Spleen (tissue), 3 donors: Measurements from ENCODE around the gene MN1.

ENCODE experiments used
- POLR2A ChIP-seq, 3 donors: fragments of 450-650 bp; IDR thresholded peaks; one replicate each; pipeline ENCODE4 v1.5.1; 2017; ENCODE audit warnings: antibody characterized with exemption in 3 of 3, mild to moderate bottlenecking in 1 of 3
- POLR2AphosphoS5 ChIP-seq, 3 donors: sonication (generic); formaldehyde crosslinking; IDR thresholded peaks; one replicate each; pipeline ENCODE4 v1.5.1; 2017; ENCODE audit warnings: antibody characterized with exemption in 3 of 3

DNA sequence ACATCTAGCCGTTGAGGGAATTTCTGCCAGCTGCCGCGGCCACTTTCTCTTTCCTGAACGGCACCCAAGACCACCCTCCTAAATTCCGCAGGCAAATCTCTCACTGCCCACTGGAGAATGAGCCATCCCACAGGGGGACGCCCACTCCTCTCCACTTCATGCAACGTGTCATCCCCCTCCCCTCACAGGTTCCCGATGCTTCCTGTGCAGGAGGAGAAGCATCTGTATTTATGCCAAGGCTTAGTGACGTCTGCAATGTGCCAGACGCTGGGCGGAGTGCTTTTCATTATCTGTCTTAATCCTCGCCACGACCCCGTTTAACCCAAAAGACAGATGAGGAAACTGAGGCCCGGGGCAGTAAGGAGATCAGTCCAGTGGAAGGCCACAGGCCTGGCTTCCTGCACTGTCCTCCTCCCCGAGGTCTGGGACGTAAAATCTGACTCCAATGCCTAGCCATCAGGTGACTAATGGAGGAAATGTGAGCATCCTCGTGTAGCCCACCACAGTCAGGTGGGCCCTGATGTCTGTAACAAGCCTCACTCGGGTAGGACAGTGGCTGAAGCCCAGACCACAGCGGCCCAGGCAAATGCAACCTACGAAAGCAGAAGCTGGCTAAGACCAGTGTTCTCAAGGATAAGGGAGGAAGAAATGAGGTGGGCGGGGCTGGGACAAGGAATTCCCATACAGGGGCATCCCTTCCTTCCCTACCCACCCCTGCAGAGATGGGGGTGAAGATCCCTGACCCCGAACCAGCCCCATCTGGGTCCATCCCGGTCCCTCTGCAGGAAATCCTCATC, 23.1 kb downstream of the MN1 start:
- TF ChIP-seq POLR2AphosphoS5 (IDR thresholded peaks at IDR 0.05), result no peak
- no peak for TF ChIP-seq POLR2A (IDR thresholded peaks at IDR 0.05)
